ENCODE data around the gene SMIM35.

DNA sequence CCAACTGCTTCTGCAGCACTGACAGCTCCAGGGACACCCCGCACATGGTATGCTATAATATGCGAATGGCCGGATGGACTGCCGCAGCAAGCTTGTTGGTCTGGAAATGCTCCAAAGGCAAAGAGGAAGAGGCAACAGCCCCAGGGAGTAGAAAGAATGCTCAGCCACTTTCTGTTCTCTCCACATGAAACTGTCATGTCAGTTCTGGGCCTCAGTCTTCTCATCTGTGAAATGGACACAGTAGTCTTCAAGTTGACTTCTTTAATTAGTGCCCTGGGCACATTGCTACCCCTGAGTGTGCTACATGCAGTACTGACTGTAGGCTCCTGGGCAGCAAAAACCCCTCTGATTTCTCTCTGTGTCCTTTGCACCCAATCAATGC is 80.6 kb downstream of the SMIM35 start:
- TF ChIP-seq POLR2A (IDR thresholded peaks at IDR 0.05), result no peak
- TF ChIP-seq, protein P1, sequence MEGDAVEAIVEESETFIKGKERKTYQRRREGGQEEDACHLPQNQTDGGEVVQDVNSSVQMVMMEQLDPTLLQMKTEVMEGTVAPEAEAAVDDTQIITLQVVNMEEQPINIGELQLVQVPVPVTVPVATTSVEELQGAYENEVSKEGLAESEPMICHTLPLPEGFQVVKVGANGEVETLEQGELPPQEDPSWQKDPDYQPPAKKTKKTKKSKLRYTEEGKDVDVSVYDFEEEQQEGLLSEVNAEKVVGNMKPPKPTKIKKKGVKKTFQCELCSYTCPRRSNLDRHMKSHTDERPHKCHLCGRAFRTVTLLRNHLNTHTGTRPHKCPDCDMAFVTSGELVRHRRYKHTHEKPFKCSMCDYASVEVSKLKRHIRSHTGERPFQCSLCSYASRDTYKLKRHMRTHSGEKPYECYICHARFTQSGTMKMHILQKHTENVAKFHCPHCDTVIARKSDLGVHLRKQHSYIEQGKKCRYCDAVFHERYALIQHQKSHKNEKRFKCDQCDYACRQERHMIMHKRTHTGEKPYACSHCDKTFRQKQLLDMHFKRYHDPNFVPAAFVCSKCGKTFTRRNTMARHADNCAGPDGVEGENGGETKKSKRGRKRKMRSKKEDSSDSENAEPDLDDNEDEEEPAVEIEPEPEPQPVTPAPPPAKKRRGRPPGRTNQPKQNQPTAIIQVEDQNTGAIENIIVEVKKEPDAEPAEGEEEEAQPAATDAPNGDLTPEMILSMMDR (IDR thresholded peaks at IDR 0.05), result no peak
